PC-3 (cell line): ENCODE data around the gene RNASE9. TPM values are rescaled to one million over a fixed set of nuclear protein-coding genes. Genes with fewer than 3 reads are reported as not detected.

Experiments used
- ATAC-seq: fragments of 200-7000 bp; cut with Tn5 transposase; 2 replicates; pipeline ENCODE4 v1.9.1; 2020; ENCODE audit warnings: mild to moderate bottlenecking, moderate library complexity
- BruUV-seq: library from RNA; stranded (reverse); fragments of 400-500 nt; replicated peaks from 2 replicates; lab custom pipeline; 2021; lab: Mats Ljungman, UMichigan
- CTCF ChIA-PET: fragments of 300-600 bp; sonication (Branson Sonifier 250); formaldehyde crosslinking; loops from one replicate; lab custom pipeline; 2022; ENCODE audit warnings: antibody characterized with exemption; lab: Charles Lee
- POLR2A ChIA-PET: fragments of 300-600 bp; sonication (Branson Sonifier 250); formaldehyde crosslinking; loops from one replicate; lab custom pipeline; 2022; ENCODE audit warnings: antibody characterized with exemption; ENCODE audit not compliant: unreplicated experiment; lab: Charles Lee
- DNase-seq: peaks from one replicate; pipeline ENCODE4 v3.0.0-alpha.2; 2015
- H2AFZ ChIP-seq: fragments of 300-600 bp; sonication (generic); 2 replicates; pipeline ENCODE4 v1.6.0; 2016; ENCODE audit warnings: antibody characterized with exemption, low read length
- H3F3A ChIP-seq: fragments of 300-600 bp; sonication (generic); one replicate; pipeline ENCODE4 v1.6.0; 2017; ENCODE audit warnings: antibody characterized with exemption, low read length, control low read depth, mild to moderate bottlenecking; ENCODE audit not compliant: unreplicated experiment
- H3K27ac ChIP-seq: fragments of 300-600 bp; sonication (generic); 2 replicates; pipeline ENCODE4 v1.5.1; 2016; ENCODE audit warnings: mild to moderate bottlenecking, low read length
- H3K27me3 ChIP-seq: fragments of 300-600 bp; sonication (generic); 2 replicates; pipeline ENCODE4 v1.6.1; 2016; ENCODE audit warnings: low read length, mixed read lengths
- H3K36me3 ChIP-seq: fragments of 300-600 bp; sonication (generic); 2 replicates; pipeline ENCODE4 v1.6.1; 2016; ENCODE audit warnings: low read depth, mixed run types, low read length, mixed read lengths
- H3K4me1 ChIP-seq: fragments of 300-600 bp; sonication (generic); 2 replicates; pipeline ENCODE4 v1.5.1; 2016; ENCODE audit warnings: low read length; ENCODE audit not compliant: insufficient read depth
- H3K4me2 ChIP-seq: fragments of 300-600 bp; sonication (generic); 2 replicates; pipeline ENCODE4 v1.6.0; 2016; ENCODE audit warnings: low read length
- H3K4me3 ChIP-seq: fragments of 300-600 bp; sonication (generic); 2 replicates; pipeline ENCODE4 v1.5.1; 2016; ENCODE audit warnings: mild to moderate bottlenecking, low read length, mixed read lengths
- H3K79me2 ChIP-seq: fragments of 300-600 bp; sonication (generic); 2 replicates; pipeline ENCODE4 v1.6.1; 2017; ENCODE audit warnings: low read length, mixed read lengths
- H3K9ac ChIP-seq: fragments of 300-600 bp; sonication (generic); 2 replicates; pipeline ENCODE4 v1.6.0; 2016; ENCODE audit warnings: mild to moderate bottlenecking, low read length
- H3K9me2 ChIP-seq: fragments of 300-600 bp; sonication (generic); replicated peaks from 2 replicates; pipeline ENCODE4 v1.6.1; 2016; ENCODE audit warnings: mixed run types, low read length, mixed read lengths
- H3K9me3 ChIP-seq: fragments of 300-600 bp; sonication (generic); 2 replicates; pipeline ENCODE4 v1.6.1; 2016; ENCODE audit warnings: low read length, mixed read lengths
- H4K20me1 ChIP-seq: fragments of 300-600 bp; sonication (generic); 2 replicates; pipeline ENCODE4 v1.6.1; 2016; ENCODE audit warnings: low read length, mixed read lengths
- EZH2 ChIP-seq: fragments of 300-600 bp; sonication (generic); IDR thresholded peaks from one replicate; pipeline ENCODE4 v1.6.1; 2017; ENCODE audit warnings: antibody characterized with exemption, mild to moderate bottlenecking, low read length; ENCODE audit not compliant: unreplicated experiment
- EZH2phosphoT487 ChIP-seq: fragments of 300-600 bp; sonication (generic); IDR thresholded peaks from 2 replicates; pipeline ENCODE4 v1.6.1; 2018; ENCODE audit warnings: mild to moderate bottlenecking, antibody characterized with exemption, low read length, borderline replicate concordance
- intact Hi-C: fragments of 100-400 bp; cut with micrococcal nuclease; formaldehyde crosslinking; loops from 2 replicates; pipeline ENCODE4 v1.9.0; 2023
- total RNA-seq: library from RNA; depleted of rRNA; stranded (reverse); fragments of >200 nt; gene quantifications from 2 replicates; pipeline ENCODE4 v1.2.3, GENCODE V29; 2014
- TF ChIP-seq, protein P1 (sequence below): fragments of 300-600 bp; sonication (generic); conservative IDR thresholded peaks from 2 replicates; pipeline ENCODE4 v1.5.1; 2017; ENCODE audit warnings: antibody characterized with exemption, low read depth, mild to moderate bottlenecking, low read length

The RNASE9 gene
- total RNA-seq, 1 experiment from 2014 or later: not detected

DNA sequence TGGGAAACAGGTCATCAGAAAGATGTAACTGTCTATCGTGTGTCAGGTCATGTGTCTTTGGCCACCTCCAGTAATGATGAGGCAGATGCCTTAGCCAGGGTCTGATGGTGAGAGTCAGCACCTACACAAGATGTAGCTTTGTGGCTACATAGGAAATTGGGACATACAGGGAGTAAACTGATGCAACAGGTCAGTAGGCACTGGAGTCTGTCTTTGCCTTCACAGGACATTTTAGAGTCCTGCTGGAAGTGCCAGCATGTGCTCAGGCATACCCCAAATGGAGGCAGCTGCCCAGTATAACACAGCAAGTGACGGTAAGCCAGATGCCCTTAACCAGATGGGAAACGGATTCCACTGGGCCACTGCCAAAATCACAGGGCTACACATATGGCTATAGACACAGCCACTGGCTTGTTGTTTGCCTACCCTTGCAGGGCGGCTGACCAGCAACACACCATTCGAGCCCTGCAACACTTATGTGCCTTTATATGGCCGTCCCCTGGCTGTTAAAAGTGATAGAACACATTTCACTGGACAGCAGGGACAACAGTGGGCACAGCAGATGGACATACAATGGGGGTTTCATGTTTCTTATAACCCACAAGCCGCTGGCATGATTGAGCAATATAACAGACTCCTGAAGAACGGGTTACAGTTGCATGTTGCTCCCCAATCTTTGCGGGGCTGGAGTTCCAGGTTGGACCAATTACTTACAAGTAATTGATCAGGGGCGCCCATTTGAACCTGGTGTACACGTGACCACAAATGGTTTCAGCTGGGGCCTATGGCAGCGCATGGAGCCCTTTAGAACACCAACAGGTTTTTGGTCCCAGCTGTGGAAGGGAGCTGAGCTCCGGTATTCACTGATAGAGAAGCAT, 43.2 kb upstream of the RNASE9 start:
- BruUV-seq: no TSS peak
- CTCF ChIA-PET: no interaction called here
- POLR2A ChIA-PET: no interaction called here

DNA sequence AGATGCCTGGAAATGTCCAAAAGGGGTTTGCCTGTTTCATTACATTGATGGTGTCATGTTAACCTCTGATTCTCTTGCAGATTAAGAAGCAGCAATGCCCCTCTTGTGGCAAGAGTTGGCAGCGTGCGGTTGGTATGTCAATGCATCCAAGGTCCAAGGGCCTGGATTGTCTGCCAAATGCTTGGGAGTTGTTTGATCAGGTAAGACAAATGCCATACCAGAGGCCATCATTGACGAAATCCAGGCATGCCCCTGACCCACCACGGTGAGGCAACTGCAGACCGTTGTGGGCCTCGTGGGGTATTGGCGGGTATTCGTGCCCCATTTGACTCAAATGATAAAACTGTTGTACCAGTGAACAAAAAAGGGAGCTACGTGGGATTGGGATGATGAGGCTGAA, 41.7 kb upstream of the RNASE9 start:
- CTCF ChIA-PET: no interaction called here
- H3K9me2 ChIP-seq: no peaks in the 10 kb centered on the region
- no peak overlapping the region for H2AFZ ChIP-seq
- no peak overlapping the region for H3K4me2 ChIP-seq
- H3K9ac ChIP-seq: no peak overlapping the region
- H3F3A ChIP-seq: no peaks in the 10 kb centered on the region
- H4K20me1 ChIP-seq: no peaks in the 10 kb centered on the region
- BruUV-seq: no TSS peak
- POLR2A ChIA-PET: no interaction called here
- no peak for DNase-seq
- H3K36me3 ChIP-seq: no peaks in the 10 kb centered on the region
- no peaks in the 10 kb centered on the region for H3K27me3 ChIP-seq
- H3K79me2 ChIP-seq: no peaks in the 10 kb centered on the region
- intact Hi-C loops: no loop called here
- H3K4me3 ChIP-seq: no peak overlapping the region
- no peak overlapping the region for H3K27ac ChIP-seq
- TF ChIP-seq EZH2phosphoT487 (no peak), EZH2 (no peak)
- TF ChIP-seq, protein P1, sequence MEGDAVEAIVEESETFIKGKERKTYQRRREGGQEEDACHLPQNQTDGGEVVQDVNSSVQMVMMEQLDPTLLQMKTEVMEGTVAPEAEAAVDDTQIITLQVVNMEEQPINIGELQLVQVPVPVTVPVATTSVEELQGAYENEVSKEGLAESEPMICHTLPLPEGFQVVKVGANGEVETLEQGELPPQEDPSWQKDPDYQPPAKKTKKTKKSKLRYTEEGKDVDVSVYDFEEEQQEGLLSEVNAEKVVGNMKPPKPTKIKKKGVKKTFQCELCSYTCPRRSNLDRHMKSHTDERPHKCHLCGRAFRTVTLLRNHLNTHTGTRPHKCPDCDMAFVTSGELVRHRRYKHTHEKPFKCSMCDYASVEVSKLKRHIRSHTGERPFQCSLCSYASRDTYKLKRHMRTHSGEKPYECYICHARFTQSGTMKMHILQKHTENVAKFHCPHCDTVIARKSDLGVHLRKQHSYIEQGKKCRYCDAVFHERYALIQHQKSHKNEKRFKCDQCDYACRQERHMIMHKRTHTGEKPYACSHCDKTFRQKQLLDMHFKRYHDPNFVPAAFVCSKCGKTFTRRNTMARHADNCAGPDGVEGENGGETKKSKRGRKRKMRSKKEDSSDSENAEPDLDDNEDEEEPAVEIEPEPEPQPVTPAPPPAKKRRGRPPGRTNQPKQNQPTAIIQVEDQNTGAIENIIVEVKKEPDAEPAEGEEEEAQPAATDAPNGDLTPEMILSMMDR: no peak
- no peaks in the 10 kb centered on the region for H3K9me3 ChIP-seq
- ATAC-seq: no peak
- peaks cover 7% of the 10 kb centered on the region; the same call in 1 of the 2 replicates for H3K4me1 ChIP-seq

More for the DNA sequence above, 43.2 kb upstream of the RNASE9 start:
- no peak for TF ChIP-seq EZH2
- TF ChIP-seq, protein P1: no peak
- TF ChIP-seq EZH2phosphoT487: no peak
- no peaks in the 10 kb centered on the region for H3K36me3 ChIP-seq
- intact Hi-C loops: no loop called here
- no peak overlapping the region for H3K9ac ChIP-seq
- ATAC-seq: no peak
- no peak overlapping the region for H2AFZ ChIP-seq
- no peaks in the 10 kb centered on the region for H3F3A ChIP-seq
- no peaks in the 10 kb centered on the region for H3K9me2 ChIP-seq
- no peak for DNase-seq
- H4K20me1 ChIP-seq: no peaks in the 10 kb centered on the region
- H3K27ac ChIP-seq: no peak overlapping the region
- no peaks in the 10 kb centered on the region for H3K9me3 ChIP-seq
- H3K27me3 ChIP-seq: no peaks in the 10 kb centered on the region
- no peak overlapping the region for H3K4me3 ChIP-seq
- H3K4me1 ChIP-seq: peaks cover 12% of the 10 kb centered on the region; the same call in 1 of the 2 replicates
- no peaks in the 10 kb centered on the region for H3K79me2 ChIP-seq
- no peak overlapping the region for H3K4me2 ChIP-seq

DNA sequence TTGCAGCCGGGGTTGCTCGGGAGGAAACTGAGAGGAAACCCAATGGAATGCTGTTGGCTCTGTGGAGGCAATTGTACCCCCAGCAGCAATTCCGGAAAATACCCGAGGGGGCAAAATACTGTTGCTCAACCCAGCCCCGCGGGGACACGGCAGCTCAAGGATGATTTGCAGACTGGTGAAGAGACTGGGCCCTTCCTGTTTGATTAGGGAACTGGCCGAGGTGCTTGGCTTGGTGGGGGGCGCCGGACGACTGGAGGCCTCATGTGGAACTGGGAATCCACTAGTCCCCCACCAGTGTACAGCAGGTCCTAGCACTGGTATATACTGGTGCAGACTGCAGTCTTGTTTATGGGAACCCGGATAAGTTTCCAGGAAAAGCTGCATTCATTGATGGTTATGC, 40.7 kb upstream of the RNASE9 start:
- Histone ChIP-seq H3K4me3 (no peak overlapping the region), H3K27me3 (no peaks in the 10 kb centered on the region), H3K9me2 (no peaks in the 10 kb centered on the region), H3K36me3 (no peaks in the 10 kb centered on the region), H3K4me2 (no peak overlapping the region), H2AFZ (no peak overlapping the region), H3K9ac (no peak overlapping the region), H3F3A (no peaks in the 10 kb centered on the region), H4K20me1 (no peaks in the 10 kb centered on the region), H3K79me2 (no peaks in the 10 kb centered on the region), H3K9me3 (no peaks in the 10 kb centered on the region), H3K27ac (no peak overlapping the region), H3K4me1 (0 out of 2 replicates have a peak, but pooled peaks cover 2% of the 10 kb centered on the region)
- DNase-seq (no peak), ATAC-seq (no peak)
- ChIA-PET POLR2A (no interaction called here), CTCF (no interaction called here)
- no TSS peak for BruUV-seq
- intact Hi-C loops: no loop called here
- TF ChIP-seq EZH2phosphoT487 (no peak), EZH2 (no peak)
- TF ChIP-seq, protein P1: no peak
